Adipose tissue (tissue), 3 donors: ENCODE measurements around the gene SELENOK. TPM values are rescaled to one million over a fixed set of nuclear protein-coding genes. Genes with fewer than 3 reads are reported as not detected.

ENCODE experiments used
- H3K27ac ChIP-seq: one replicate; pipeline ENCODE4 v1.5.1; 2013; ENCODE audit warnings: low read depth, low read length
- WGBS, 3 donors: extraction: QIAGEN DNeasy Blood & Tissue Kit; methylation state at CpG; one replicate each; pipeline ENCODE4 v1.1.7; 2013; 5-methylcytosine and 5-hydroxymethylcytosine counted together
- polyA plus RNA-seq, 3 donors: library from polyadenylated mRNA; stranded (reverse); fragments of 200-250 nt; gene quantifications; one replicate each; pipeline ENCODE4 v1.2.3, GENCODE V29; 2013
- donor health status: healthy with polysubstance abuse.
- donor health status: Bipolar disorder and iron deficiency.
- donor health status: healthy.

The SELENOK gene
- polyA plus RNA-seq, 3 donors = 42.2 to 88.1 (median 61.1) TPM

GRCh38 chr3:53888232-53888631 is 3.4 kb downstream of the SELENOK start:
- no peak overlapping the region for H3K27ac ChIP-seq
- WGBS, 3 donors = 46 to 86% (median 83%) methylated on average over 1 of the region's 1 CpG

GRCh38 chr3:53887446-53887845 is 4.2 kb downstream of the SELENOK start:
- H3K27ac ChIP-seq = no peak overlapping the region

DNA sequence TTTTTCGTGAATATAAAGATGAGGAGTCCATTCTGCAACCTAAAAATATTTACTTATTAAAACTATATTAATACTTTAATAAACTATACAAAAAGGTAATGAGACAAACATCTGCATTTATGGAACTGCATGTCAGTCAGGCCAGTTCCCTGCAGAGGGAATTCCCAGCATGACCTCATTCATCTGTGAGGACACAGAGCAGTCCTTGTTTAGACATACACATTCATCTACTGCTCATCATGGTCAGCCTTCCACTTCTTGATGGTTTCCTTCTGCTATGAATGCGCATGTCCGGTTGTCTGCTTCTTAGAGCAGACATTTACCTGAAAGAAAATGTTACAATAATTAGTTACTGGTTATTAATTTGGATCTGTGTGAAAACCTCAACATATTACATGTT is 6.4 kb downstream of the SELENOK start:
- no peak overlapping the region for H3K27ac ChIP-seq
- 84 to 93% (median 91%) methylated on average over 3 of the region's 3 CpGs for WGBS, 3 donors

GRCh38 chr3:53884623-53885022 is 7.0 kb downstream of the SELENOK start:
- no peak overlapping the region for H3K27ac ChIP-seq
- 95 to 96% (median 95%) methylated on average over 11 of the region's 11 CpGs for whole genome bisulfite sequencing, 3 donors

DNA sequence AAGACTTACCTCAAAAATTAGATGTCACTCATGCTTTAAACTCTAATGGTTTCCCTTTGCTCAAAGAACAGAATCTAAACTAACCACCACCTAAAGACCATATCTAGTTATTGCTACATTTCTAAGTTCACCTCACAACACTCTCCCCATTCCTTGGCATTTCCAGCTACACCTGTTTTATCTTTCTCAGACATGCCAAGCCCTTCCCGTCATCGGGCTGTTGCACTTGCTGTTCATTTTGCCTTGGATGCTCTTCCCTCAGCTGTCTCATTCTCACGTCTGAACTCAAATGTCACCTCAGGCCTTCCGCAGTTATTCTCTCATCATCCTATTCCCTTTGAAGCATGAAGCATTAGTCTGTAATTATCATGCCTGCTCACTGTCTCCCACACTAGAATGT is 8.7 kb downstream of the SELENOK start:
- 65 to 92% (median 92%) methylated on average over 4 of the region's 4 CpGs for WGBS, 3 donors

GRCh38 chr3:53881691-53882593 is 9.7 kb downstream of the SELENOK start, which contains the start of gene ACTR8:
Gene ACTR8, minus strand, starts transcription at chr3:53882152. Its CDS starts 51 bp downstream, at chr3:53882101.
- WGBS, 3 donors = 1% methylated on average over 64 to 65 of the region's 65 CpGs

More for the DNA sequence above, 8.7 kb downstream of the SELENOK start:
- H3K27ac ChIP-seq = no peak overlapping the region

GRCh38 chr3:53880396-53881345 is 11.0 kb downstream of the SELENOK start:
- no peak overlapping the region for H3K27ac ChIP-seq
- 51 to 71% (median 68%) methylated on average over 10 of the region's 10 CpGs for WGBS, 3 donors

More at GRCh38 chr3:53881691-53882593, 9.7 kb downstream of the SELENOK start, which contains the start of gene ACTR8:
- no peak within 1 kb of the TSS for H3K27ac ChIP-seq

- 90 to 94% (median 92%) methylated on average over 5 of the region's 5 CpGs for WGBS, 3 donors
- no peak overlapping the region for H3K27ac ChIP-seq
These were observed 25.7 kb downstream of the SELENOK start for GRCh38 chr3:53865732-53866499.

DNA sequence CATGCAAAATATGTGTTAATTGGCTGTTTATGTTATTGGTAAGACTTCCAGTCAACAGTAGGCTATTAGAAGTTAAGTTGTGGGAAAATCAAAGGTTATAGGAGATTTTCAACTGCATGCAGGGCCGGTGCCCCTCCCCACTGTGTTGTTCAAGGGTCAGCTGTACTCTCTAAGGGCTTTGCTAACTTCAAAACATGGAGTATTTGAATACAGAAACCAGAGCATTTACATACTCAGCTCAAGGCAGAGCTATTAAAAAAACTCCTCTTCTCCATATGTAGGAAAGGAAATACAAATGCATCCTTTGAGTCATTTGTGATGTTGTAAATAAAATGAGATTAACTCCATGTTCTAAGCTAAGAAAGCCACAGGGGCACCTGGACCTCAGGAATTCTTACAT is 28.5 kb downstream of the SELENOK start:
- H3K27ac ChIP-seq = no peak overlapping the region
- WGBS, 3 donors = 89 to 94% (median 90%) methylated on average over 1 of the region's 1 CpG

GRCh38 chr3:53862241-53862640 is 29.4 kb downstream of the SELENOK start:
- 95 to 96% (median 96%) methylated on average over 3 of the region's 3 CpGs for WGBS, 3 donors
- H3K27ac ChIP-seq = no peak overlapping the region

- WGBS, 3 donors = 80 to 88% (median 86%) methylated on average over 4 of the region's 4 CpGs
- no peak overlapping the region for H3K27ac ChIP-seq
These were observed 31.5 kb downstream of the SELENOK start for GRCh38 chr3:53860196-53860595.

DNA sequence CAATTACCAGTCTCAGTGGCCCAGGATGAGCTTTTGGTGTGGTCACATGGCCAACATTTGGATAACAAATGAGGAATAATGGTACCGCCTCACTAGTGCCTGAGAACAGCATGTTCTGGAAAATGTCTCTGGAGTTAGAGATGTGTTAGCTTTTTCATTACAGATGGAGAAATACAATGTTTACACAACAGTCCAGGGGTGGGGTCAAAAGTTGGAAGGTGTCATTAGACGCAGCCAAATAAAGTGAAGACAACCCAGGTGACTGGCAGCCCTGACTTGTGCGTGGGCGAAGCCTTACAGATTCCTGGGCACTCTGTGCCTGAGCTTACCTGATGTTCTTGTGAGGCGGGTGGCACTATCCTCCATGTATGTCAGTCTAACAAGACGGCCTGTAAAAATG is 32.5 kb downstream of the SELENOK start:
- WGBS, 3 donors = 94 to 95% (median 94%) methylated on average over 6 of the region's 6 CpGs
- H3K27ac ChIP-seq = no peak overlapping the region

DNA sequence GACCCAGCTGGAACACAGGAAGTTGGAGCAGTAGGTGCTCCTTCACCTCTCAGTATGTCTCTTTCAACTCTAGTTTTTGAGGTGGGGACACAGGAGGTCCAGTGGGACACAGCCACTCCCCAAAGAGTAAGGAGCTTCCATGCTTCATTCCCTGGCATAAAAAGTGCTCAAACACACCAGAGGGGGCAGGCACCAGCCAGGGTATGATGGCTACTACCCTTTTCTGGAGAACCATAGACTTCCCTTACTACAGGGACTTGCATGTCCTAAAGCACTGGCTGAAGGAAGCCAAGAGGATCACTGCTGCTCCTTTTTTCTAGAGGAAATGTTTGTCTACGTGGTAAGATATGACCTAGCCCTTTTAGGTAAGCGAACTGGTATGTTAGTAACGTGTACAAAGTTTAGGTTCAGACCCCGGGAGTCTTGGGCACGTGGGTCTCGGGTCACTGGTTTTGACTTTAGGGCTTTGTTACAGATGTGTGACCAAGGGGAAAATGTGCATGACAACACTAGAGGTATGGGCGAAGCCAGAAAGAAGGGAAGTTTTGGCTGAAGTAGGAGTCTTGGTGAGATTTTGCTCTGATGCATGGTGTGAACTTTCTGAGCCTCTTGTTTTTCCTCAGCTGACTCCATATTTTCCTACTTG is 33.4 kb downstream of the SELENOK start:
- H3K27ac ChIP-seq = no peak overlapping the region

DNA sequence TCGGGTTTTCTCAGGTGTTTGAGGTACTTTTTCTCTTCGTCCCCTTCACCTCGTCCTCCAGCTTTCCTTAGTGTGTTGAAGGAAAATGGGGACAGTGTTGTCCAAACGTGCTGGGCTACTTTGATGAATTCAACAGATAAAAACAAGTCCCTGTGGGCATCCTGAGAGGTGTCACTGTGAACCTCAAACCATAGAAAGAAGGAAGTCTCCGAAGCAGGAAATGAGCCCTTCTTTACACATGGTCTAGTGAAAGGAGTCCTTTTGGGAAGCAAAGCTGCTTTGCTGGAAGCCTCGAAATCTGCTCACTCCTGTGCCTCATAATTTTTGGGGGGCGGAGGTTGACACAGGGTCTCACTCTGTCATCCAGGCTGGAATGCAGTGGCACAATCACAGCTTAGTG is 34.7 kb downstream of the SELENOK start:
- no peak overlapping the region for H3K27ac ChIP-seq
- WGBS, 3 donors = 62 to 69% (median 66%) methylated on average over 7 of the region's 7 CpGs

More for the DNA sequence above, 33.4 kb downstream of the SELENOK start:
- 74 to 91% (median 87%) methylated on average over 7 of the region's 7 CpGs for WGBS, 3 donors

DNA sequence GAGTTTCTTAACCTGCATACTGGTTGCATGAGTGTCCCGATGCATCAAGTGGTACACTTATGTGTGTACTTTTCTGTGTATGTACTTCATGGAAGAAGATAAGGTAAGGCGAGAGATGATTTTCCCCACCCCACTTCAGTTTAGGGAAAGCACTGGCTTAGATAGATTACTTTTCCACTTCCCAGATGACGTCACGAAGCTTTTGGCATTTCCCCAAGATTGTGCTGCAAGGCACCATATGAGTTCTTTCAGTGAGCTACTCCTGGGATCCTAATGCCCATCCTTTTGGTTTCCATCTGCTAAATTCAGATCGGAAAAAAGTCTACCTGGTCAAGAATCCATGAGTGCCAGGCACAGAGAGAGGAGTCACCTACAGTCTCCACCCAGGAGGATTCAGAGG is 40.8 kb downstream of the SELENOK start:
- H3K27ac ChIP-seq = no peak overlapping the region
- WGBS, 3 donors = 42 to 50% (median 43%) methylated on average over 5 of the region's 5 CpGs

DNA sequence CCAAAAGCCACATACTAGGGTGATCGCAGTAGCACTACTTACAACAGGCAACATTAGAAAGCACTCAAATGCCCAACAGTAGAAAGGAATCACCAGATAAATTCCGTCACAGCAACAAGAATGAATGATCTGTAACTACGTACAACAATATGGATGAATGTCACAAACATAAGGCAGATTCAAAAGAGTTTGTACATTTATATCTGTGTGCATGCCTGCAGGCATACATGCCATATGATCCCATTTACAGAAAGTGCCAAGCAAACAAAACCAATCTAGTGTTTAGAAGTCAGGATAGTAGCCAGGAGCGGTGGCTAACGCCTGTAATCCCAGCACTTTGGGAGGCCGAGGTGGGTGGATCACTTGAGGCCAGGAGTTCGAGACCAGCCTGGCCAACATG is 41.7 kb downstream of the SELENOK start:
- 95 to 98% (median 97%) methylated on average over 7 of the region's 7 CpGs for WGBS, 3 donors
- no peak overlapping the region for H3K27ac ChIP-seq

DNA sequence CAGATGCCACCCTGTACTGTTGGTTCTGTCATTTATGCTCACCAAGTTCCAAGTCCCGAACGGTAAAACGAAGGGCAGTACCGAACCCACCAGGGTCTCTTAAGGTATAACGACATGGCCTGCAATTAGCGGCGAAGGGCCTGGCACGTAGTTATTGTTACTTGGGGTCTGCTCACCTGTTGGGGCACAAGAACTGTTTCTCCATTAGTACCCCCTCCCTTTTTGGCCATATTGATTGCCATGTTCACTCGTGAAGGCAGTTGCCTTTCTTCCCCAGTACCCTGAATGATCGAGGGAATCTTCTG is 44.9 kb downstream of the SELENOK start:
- H3K27ac ChIP-seq = no peak overlapping the region
- 53 to 65% (median 58%) methylated on average over 10 of the region's 10 CpGs for WGBS, 3 donors
